Hematopoietic multipotent progenitor cell treated with erythropoietin and hydrocortisone succinate and interleukin-3 and kit ligand, for 6 days (in vitro differentiated cells): ENCODE data around the gene OTOS.

Experiments
- DNase-seq: peaks from one replicate; pipeline ENCODE4 v3.0.0-alpha.2; 2015

OTOS gene

DNA sequence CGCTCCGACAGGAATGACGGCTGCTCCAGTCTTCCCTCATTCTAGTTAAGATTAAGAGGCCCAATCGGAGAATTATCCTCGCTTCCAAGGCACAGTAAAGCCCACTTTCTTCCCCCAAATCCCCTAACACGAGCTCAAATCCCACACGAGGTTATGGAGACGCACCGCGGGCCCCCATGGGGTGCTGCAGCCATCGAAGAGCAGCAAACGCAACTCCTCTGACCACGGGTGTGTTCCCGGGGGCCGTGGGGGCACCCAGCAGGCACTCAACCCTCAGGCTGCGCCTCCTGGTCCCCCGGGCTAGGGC lies 4.8 kb downstream of the OTOS start:
- DNase-seq: peak; percentile 29

DNA sequence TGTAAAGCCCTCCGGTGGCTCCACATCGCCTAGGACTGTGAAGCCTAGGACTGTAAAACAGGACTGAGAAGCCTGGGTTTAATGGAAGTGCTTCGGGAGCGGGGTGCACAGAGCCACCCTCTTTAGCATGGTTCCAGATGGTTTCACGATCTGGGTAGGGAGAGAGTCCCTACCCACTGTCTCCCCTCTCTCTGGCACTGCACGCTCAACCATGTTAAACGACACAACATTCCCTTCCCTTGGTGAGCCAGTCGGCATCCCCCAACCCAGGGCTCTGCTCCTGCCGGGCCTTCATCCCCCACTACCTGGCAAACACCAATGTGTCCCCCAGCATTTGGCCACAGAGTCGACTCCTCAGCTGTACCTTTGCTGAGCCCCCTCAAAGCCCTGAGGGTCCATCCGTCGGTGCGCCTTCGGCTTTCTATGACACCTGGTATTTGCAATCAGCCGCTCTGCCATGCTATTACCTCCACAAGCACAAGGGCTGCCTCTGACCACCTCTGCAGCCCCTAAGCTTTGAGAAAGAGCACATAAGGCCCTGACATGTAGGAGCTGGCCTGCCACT lies 5.4 kb downstream of the OTOS start:
- peak; percentile 11 for DNase-seq

DNA sequence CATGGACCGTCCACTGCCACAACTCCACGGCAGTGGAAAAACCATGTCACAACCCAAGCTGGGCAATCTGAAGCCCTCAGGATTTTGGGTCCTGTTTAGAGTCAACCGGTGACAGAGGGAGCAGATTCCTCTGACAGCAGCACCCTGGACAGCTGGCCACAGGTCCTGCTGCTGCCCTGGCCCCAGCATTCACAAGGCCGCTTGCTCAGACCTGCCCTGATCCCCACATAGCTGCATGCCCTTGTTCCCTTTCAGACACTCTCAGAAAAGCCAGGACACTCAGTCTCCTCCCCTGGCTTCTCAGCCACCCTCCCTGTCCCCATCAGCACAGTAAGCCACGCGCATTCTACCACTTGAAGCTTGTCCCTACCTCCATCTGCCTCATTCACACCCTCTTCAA lies 6.0 kb downstream of the OTOS start:
- DNase-seq: no peak

DNA sequence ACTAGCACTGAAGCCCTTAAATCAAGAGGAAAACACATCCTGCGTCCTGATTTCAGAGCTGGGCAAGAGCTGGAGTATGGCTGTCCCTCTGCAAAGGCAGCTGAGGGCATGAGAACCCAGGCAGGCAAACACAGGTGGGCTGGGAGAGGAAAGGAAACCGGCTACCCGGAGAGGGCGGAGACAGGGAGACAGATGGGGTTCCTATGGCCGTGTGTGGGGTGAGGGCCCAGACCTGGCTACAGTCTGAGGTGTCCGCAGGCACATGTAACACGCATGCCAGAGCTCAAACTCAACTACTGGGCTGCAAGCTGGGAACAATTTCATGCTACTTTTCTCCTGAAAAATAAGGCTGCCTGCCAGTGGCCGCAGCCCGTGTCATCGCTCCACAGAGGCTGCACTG lies 7.1 kb downstream of the OTOS start:
- no peak for DNase-seq

DNA sequence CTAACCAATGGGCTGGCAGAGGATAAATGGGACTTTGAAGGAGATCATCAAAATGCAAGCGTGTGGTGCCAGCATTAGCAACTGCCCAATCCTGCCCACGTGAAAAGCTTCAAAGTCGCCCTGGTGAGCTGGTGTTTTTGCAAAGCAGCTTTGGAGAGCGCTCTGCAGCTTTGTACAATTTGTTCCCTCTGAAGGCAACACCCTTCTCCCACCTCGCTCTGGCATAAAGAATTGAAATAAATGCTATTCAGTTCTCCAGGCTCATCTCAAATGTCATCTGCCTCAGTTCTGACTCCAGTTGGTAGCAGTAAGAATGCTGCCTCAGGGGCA lies 7.8 kb downstream of the OTOS start:
- DNase-seq: no peak

DNA sequence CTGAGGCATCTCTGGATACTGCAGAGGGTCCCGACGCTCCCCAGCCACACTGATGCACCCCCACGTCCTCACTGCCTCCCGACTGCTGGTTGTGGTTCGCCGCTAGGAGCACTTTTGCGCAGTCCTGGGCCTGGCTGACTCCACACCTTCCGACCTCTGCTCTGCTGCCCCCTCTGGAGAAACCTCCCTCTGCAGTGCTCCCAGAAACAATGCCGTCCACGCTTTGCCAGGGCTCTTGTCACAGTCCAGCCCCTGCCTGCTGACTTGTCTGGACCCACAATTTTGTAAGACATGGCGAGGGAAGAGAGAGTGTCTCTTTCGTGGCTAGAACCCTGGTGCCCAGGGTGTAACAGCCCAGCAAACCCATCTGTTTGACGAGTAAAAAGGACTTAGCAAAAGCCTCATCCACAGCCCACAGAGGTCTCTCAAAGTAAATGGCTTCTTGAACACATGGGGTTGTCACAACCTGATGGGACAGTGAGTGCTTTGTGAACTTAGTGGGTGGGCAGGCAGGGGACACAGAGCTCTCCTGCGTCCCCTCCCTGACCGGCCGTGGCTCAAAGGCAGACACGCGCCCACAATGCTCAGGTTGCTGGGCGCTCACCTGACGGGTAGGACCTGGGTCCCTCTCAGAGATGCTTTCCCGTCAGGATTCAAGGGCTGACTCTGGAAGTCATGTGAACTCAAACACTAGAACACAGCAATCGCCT lies 8.4 kb downstream of the OTOS start:
- DNase-seq: peak; percentile 16

DNA sequence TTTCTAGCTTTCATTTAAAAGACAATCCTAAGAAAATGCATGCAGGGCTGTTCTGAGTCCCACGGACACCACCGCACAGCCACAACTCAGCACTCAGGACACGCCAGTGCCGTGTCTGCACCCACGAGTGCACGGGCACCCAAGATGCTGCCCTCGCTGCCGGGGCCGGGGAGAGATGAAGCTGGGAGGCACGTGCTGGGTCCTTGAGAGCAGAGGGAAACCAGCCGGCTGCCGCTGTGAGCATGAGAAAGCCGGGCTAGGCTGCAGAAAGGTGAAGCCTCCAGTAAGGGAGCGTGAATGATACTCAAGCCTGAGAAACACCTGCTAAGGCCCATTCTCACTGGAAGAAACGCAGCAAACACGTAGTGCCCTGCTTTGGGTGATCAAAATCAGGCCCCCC lies 9.2 kb downstream of the OTOS start:
- no peak for DNase-seq

DNA sequence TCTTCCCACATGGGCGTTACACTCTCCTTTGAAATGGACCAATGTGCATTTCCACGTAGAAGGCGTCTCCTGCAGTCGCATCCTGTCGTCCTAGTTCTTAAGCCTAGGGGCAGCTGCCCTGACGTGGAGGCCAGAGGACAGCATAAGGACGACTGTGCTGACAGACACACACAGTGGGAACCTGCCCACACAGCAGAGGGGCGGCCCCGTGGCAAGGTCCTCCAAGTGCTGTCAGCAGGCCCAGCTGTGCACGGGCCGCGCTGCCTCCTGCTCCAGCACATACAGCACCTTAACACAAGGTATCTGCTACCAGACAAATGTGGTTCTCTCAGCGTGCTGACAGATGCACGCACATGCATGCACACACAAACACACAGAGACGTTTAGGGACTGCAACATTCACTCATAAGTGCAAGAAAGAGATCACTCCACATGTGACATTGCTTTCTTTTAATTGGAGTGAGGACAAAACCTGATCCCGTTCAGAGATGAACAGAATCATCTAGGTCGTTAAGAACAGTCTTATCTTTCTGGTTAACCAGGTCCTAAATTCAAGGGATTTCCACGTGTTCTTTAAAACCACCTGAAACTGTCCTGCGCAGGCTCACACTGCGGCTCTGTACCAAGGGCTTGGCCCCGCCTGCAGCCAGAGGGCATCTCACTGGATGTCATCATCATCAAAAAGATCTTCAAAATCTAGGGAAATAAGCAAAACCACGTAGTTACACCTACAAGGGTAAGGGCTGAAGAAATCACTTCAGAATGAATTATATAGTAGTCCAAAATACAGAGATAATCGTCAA lies 9.9 kb downstream of the OTOS start:
- no peak for DNase-seq

DNA sequence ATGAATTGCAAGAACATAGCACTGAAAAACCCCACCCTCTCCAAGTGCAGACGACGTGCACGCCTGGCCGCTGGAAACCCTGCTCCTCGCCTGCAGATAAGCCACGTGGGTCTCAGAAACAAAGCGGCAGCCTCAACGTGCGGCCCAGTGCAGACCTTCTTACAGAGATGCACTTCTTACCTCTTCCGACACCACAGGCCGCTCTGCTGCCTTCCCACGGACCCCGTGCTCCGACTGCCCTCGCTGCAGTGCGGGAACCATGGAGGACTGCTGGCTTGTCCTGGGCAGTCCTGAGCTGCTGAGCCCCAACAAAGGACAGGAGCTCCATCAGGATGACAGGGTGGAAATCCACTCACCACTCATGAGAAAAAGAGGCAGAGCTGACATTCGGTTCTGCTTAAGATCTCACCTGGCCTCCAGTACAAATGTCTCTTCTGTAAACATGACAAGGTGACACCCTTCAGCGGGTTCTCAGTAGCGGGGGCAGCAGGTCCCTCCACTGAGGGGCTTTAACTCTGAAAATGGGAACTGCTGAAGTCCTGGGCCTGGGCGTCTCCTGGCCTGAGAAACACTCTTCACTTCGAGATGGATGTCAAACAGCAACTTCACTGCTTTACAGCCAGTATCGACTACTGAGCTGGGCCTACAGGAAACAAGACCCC lies 10.6 kb downstream of the OTOS start:
- DNase-seq: no peak

DNA sequence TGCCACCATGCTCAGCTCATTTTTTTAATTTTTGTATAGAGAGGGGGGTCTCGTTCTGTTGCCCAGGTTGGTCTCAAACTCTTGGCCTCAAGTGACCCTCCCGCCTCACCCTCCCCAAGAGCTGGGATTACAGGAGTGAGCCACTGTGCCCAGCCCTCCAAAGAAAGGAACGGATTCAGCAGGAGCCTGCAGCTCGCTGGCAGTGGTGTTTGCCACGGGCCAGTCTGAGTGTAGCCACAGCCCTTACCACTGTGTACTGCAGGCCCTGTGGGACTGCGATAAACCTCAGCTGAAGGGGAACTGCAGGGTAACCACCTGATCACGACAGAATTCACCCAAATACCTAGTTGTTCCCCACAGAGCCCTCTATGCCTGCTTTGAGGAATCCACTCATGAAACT lies 11.1 kb downstream of the OTOS start:
- DNase-seq: no peak

DNA sequence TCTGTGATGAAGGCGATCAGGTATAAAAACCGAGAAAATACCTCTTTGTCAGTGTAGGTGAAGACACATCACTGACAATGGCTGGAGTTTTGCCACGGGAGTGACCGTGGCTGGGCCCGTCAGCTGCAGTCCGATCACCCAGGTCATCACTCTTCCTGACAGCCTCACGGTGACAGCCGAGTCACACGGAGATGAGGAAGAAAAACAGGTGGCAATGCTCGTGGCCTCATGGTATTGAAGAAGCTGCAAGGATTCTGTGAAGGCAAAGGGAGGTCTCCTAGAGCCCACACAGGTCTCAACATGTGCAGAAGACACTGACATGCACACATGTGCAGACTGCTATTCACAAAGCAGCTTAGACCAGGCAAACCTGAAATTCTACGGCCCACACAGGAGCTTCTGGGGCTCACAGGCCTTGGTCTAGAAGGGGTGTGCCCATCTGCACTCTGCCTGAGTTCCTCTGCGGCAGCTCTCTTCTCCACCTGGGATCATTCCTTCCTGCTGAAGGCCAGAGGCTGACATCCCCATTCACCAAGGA lies 11.8 kb downstream of the OTOS start:
- DNase-seq: no peak

DNA sequence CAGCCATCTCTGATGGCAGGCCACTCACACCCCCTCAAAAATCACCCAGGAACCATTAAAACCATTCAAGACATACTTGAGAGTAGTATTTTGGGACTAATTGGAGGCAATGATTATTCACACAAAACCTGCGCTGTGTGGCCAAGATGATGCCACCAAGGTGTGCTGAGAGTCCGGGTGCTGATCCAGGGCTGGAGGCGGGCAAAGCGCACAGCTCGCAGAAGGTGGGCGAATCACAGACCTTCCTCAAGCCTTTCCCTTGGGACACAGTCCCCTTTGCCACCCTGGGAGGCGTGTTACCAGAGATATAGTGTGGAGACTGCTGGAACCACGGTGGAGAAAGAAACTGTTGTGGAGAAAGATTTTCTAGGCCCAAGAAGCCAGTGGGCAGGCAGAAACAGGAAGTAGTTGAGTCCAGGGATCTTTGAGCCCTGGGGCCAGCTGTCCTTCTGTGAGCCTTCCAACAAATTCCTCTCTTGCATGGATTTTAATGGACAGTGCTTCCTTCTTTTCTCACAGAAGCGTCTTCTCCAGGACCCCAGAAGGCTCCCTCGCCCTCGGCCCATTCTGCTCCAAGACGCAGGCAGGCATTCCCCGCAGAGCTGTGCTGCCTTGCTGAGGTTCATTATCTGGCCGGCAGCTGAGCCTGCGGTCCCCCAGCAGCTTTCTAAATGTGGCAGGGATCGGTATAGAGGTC lies 12.4 kb downstream of the OTOS start:
- no peak for DNase-seq

DNA sequence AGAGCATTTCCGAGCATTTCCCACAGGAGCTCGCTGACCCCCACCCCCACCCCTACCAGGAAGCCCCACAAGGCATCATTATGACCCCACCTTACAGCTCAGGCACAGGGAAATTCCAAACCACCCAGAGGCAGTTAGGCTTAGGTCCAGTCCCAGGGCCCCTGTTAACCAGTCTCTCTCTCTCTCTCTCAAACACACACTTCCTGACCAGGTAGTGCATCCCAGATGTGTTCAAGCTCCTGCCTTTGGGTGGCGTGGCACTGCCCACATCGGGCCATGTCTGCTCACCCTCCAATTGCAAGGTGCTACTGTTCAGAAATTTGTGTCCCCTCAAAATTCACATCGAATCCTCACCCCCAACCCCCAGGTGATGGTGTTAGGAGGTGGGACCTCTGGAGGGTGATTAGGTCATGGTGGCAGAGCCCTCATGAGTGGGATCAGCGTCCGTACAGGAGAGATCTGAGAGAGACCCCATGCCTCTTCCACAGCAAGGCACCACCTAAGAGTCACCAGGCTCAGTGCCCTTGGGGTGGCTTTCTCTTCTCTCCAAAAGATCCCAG lies 13.2 kb downstream of the OTOS start:
- no peak for DNase-seq

DNA sequence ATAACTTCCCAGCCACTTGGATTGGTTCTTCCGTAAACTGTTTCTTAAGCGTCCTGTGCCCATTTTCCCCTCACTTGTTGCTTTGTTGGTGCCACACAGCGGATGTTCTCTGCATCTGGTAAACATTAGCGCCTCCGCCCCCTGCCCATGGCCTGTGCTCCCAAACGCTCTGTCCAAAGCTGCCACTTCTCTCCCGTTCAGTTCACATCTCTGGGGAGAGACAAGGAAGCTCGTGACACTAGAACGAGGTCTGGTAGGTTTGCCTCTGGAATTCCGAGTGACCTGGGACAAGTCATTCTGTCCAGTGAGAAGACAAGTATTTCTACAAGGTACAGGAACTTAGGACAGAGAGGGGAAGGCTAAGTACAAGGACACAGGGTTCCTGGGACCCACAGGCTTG lies 13.7 kb downstream of the OTOS start:
- no peak for DNase-seq

DNA sequence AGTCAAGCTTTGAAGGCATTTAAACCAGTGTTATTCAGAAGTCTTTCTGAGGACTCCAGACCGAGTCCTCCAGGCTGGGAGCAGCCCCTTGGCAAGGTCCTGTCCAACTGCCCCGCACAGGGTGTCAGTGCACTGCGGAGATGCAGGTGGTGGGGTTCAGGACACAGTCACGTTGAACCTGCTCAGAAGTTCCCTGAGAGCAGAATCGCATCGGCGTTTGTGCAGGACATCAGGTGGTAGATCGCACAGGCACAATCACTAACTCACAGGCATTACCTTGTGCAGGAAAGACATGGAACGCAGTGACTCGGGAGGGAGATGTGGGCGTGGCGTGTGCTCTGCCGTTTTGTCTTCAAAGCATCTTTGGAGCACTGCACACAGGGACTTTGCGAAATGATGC lies 14.7 kb downstream of the OTOS start:
- DNase-seq: no peak

DNA sequence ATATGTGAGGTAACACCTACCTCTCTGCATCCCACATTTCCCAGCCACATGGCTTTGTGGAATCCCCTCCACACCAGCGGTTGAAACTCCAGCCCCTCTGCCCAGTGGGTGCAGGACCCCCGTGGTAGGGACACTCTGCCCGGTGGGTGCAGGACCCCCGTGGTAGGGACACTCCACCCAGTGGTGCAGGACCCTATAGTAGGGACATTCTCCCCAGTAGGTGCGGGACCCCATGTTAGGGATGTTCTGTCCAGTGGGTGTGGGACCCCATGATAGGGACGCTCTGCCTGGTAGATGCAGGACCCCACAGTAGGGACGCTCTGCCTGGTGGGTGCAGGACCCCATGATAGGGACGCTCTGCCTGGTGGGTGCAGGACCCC lies 15.8 kb downstream of the OTOS start:
- DNase-seq: no peak

DNA sequence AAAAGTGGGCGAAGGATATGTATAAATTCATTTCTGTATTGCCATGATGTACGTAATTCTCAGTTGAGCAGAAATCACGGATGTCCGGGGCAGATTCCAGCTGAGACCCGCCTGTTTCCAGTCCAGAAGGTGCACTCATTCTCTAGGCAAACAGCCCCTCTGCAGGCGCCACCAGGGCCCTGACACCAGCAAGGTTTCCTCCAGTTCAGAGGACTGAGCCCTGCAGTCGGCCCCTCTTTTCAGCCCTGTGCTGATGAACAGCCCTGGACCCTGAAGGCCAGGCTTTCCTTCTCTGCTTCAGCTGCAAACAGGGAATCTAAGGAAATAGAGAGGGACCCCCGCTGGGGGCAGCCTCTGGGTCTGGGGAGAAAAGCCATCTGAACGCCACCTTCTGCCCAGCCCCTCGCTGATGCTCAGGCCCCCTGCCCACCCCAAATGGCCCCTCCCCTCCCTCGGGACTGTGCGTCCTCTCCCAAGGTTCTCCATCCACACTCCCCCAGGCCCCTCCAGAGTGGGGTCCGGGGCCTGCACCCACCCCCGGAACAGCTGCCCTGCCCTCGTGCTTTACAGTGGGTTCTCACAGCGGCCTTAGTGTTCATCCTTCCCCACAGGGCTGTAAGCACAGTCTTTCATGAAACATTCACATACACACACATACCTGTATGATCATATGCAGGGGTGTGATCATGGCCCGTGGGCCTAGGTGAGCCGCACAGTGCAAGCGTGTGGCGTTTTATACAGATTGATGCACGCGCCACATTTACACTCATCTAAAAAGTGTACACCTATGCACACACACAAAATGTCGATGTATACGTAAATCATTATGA lies 16.4 kb downstream of the OTOS start:
- DNase-seq: no peak

DNA sequence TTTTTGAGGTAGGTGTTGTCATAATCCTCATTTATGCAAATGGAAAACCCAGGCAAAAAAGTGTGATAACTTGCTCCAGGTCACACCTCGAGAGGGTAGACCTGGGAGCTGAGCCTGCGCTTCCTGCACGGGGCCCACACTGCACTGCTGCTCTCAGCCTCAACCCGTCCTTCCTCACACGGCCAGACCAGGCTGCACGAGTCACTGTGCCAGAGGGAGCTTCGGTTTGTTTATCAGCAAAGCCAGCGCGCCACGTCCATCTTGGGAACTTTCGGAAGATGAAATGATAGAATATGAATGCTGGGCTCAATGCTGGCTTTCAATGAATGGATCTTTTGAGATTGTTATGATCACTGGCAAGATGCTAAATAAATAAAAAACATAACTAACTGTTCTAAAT lies 18.8 kb downstream of the OTOS start:
- DNase-seq: no peak

DNA sequence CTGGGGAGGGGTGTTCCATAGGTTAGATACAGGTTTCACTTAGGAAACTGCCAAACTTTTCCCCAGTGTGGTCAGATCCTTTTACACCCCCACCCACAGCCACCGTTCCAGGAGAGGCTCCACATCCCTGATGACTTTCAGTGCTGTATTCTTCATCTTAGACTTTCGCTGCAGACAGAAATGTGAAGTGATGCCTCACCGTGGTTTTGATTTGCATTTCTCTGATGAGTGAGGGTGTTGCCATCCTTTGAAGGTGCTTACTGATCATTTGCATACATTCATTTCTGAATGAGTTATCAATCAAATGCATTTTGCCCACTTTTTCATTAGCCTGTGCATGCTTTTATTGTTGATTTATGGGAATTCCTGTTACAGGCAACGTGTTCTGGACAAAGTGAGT lies 19.3 kb downstream of the OTOS start:
- DNase-seq: no peak

DNA sequence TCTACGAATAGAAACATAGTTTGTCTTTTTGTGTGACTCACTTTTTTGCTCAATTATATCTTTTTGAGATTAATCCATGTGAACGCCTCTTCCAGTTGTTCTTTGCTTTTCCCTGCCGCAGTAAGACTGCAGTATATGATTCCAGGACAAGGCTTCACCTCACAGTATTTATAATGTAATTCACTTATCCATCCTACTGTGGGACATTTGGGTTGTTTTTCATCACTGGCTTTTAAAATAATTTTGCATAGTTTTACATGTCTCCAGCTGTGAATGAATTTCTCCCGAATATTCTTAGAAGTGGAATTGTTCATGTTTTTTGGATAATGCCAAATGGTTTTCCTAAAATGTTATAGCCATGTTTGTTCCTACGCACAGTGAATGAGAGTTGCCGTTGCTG lies 26.2 kb downstream of the OTOS start:
- no peak for DNase-seq

DNA sequence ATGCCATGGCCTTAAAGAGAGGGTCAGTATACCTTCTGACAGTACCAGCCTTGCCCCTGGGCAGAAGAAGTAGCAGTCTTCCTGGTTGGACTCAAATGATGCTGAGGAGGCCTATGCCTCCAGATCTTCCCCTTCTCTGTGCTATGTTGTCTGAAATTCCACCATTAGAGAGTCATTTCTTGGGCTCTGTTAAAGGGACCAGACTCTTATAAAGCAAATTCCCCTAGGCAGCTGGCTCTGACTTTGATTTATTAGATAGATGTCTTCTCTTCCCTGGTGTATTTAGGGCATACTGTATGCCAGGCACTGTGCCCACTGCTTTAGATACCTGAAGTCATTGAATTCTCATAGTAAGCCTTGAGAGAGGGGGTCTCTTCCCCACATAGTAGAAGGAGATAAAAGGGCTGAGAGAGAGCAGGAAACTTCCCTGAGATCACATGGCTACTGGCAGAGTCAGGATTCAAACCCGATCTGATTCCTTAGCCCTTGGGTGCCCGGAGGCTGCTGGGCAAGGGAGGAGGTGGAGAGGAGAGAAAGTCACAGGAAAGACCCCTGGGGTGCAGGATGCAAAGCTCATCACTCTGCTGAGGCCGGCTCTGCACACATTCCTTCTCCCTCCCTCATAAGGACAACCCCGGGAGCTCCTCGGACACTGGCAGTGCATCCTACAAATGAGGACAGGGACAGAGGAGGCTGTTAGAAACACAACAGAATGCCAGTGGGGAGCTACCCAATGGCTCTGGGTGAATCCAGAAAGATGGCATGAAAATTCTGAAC lies 27.4 kb downstream of the OTOS start:
- DNase-seq: no peak
